ENCODE data around the gene BANP.
A peak's percentile ranks its signal among the peaks of the same experiment; 100 is the strongest.
"Not testable (repeated sequence)": the region's sequence is repeated elsewhere in the genome, so short reads cannot be mapped to it uniquely, and the experiment has no call there.

BANP gene, protein sequence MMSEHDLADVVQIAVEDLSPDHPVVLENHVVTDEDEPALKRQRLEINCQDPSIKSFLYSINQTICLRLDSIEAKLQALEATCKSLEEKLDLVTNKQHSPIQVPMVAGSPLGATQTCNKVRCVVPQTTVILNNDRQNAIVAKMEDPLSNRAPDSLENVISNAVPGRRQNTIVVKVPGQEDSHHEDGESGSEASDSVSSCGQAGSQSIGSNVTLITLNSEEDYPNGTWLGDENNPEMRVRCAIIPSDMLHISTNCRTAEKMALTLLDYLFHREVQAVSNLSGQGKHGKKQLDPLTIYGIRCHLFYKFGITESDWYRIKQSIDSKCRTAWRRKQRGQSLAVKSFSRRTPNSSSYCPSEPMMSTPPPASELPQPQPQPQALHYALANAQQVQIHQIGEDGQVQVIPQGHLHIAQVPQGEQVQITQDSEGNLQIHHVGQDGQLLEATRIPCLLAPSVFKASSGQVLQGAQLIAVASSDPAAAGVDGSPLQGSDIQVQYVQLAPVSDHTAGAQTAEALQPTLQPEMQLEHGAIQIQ

DNA sequence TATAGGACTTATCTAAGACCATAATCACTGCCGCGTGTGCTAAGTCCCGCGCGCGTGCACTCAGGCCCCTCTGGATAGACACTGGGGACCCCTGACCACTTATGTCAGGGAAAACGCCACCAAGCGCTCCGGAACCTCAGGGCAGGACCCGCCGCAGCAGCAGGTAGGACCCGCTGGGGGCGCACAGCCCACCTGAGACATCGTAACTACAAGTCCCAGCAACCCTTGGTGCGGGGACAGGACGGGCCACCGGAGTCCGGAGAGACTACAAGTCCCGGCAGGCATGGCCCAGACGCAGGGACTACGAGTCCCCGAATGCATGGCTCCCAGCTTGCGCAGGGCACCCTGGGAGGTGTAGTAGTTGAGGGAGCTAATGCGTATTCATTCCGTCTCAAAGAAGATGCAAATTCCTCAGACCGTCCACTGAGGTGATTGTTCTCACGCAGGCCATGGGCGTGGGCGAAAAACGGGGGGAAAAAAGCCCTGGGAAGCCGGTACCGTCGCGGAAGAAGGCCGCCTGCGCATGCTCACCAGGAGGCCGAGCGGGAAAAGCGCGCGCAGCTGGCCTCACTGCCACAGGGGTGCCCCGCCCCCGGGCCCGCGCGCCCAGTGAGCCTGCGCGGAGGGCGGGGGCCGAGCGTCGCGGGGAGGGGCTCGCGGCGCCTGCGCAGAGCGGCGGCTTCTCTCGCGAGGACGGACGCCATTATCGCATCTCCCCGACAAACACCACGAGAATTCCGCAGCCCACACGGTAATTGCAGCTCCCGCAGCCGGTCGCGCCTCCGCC is at the start of gene BANP:
Gene BANP (plus strand): TSS at position 670 of the 787 bp plus-strand sequence. CDS start 23,682 bp downstream, outside the sequence.
- peak; percentile 97 for DNase-seq (ENCODE audit: low read depth in 2 of 2)

DNA sequence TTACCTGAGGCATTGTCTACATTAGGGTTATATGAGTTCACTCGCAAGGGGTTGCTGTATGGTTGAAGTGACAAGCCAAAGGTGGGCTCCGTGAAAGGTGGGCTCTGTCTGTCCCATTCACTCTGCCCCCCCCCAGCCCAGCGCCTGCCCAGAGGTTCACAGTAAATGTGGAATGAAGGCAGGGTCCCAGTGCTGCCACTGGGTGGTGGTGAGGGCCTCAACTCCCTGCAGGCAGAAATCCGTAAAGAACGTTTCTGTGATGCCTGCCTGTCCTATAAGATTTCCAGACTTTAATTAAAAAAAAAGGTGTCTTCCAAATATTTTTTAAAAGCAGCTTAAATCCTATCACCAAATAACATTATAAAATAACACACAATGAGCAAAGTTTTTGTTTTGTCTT is 46.3 kb upstream of the BANP start:
- not testable (repeated sequence) for DNase-seq (ENCODE audit: low read depth in 2 of 2)

DNA sequence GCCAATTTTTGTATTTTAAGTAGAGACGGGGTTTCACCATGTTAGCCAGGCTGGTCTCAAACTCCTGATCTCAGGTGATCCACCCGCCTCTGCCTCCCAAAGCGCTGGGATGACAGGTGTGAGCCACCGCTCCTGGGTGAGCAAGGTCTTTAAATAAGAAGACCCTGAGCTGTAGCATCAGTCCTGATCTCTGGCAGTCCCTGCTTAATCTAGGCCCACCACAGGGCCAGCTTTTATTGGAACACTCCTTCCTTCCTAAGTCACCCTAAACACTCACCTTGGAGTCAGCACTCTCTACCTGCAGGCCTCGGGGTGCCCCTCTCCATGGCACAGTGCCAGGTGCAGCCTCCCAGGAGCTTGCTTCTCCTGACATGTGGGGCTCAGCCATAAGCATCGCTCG is 45.7 kb upstream of the BANP start:
- not testable (repeated sequence) for DNase-seq (ENCODE audit: low read depth in 2 of 2)

DNA sequence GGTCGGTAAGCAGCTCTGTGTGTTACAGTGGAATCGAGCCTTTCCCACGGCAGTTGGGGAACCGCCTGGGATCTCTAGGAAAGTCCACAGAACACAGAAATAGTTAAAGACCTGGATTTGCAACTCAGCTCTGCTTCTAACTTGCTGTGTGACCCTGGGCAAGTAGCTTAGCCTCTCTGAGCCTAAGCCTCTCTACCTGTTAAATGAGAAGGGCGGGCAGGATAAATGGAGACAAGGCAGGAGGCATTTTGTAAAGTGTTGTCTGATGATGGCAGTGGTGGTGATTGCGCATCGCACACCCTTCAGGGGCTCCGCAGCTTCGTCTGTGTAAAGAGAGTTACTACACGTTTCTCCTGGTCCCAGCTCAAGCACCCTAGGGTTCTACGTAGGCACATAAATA is 43.1 kb upstream of the BANP start:
- not testable (repeated sequence) for DNase-seq (ENCODE audit: low read depth in 2 of 2)

DNA sequence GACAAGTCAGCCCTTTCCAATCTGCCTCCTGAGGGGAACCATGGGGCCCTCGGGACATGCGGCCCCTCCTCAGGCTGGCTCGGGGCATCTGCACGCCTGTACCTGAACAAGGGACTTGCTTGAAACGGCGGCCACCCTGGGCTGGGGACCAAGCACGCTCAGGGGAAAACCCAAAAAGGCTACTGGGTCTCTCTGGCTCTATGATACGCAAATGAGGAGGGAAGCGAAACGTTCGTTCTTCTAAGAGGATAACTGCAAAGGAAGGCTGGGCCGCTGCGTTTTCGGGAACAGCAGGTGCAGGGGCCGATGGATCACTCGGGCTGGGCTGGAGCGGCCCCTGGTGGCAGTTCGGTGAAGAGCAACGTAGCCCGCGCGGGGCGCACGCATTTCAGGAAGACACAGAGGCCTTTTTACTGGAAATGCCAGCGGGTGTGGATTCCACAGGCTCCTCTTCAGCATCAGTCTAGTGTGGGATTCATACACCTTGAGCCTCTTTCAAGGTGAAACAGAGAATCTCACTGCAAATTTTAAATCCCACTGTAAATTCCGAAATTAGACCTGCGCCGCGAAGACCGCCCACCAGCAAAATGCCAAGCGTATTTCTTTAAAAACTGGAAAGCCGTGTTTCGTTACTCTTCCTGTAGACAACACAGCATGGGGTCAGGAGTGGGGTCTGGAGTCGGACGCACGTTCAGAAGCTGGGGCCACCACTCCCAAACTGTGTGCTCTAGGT is 41.9 kb upstream of the BANP start:
- DNase-seq (ENCODE audit: low read depth in 2 of 2) = peak; percentile 67 to 70

DNA sequence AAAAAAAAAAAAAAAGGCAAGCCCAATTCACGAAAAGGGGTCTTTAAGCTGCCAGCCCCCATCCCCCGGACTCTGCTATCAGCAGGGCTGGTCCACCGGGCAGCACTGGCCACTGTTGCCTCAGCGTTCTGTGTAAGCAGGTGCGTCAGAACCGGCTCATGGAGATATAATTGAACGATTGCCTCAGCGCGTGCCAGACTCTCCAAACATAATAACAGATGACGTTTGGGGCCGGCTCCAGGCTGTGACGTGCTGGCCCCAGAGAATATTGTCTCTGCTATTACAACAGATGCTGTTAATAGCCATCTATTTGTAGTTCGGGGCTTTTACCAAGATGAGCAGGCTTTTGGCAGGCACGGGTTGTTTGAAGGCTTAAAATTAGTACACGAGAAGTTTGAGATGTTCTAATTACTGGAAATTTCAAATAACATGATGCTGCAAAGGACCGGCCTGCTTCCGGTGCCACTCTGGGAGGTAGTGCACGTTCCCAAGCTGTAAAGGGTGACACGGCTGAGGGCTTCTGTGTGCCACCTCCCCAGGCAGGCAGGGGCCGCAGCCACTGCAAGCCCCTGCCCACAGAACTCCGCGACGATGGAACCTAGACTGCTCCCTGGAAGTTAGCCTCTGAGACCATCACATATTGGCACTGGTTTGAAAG is 40.0 kb upstream of the BANP start:
- not testable (repeated sequence) for DNase-seq (ENCODE audit: low read depth in 2 of 2)

DNA sequence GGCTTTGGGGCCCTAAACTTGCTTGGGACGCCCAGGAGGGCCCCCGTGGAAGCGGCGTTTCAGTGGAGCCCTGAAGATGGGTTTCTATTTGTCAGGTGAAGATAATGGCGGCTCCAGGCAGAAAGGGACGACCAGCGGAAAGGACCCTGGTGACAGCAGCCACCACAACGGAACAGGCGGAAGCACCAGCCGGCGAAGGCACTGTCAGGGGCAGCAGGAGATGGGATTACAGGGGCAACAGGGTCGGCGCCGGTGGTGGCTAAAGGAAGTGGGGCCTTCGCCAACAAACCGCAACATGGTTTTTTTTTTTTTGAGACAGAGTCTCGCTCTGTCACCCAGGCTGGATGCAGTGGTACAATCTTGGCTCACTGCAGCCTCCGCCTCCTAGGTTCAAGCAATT is 38.5 kb upstream of the BANP start:
- DNase-seq (ENCODE audit: low read depth in 2 of 2) = not testable (repeated sequence)

DNA sequence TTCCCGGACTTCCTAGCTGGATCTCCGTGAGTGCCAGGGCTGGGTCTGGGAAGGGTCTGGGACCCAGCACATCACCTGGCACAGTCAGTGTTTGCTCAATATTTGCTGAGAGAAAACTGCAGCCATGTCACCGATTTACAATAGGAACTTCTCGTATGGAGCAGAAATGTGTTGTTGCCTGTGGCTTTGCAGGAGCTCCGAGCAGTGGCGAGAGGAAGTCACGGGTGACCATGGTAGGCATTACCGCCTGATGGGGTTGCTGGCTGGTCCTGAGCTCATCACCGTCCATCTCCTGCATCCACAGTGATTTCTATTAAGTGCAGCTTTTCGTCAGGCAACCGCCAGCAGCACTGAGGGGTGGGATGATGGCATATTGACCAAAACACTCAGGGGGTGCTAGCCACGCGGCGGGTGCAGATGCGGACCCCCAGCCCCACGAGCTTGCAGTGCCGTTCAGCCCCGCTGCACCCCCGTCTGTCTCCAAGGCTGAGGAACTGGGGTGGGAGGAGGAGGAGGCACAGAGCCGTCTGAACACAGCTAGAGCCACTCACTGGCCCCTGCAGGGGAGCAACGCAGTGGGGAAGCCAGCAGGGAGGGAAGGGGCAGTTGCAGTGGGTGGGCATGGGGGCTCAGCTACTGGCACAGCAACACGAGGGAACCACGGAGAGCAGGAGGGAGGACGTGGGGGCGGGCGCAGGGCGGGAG is 37.1 kb upstream of the BANP start:
- not testable (repeated sequence) for DNase-seq (ENCODE audit: low read depth in 2 of 2)

DNA sequence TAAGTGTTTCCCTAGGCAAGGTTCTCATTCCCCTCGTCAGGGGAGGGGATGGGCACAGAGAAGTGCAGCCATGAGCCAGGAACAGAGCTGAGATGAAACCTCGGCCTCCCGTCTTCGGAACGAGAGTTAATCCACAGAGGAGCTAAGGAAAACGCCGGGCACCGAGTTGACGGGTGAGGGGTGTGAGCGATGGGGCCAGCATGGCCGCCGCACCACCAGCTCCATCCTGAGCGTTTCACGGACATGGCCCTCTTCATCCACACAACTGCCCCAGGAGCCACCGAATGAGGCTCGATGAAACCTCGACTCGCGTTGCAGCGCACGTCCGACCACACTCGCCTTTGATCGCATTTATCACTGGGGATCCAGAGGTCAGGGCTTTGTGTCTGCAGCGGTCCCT is 36.4 kb upstream of the BANP start:
- no peak for DNase-seq (ENCODE audit: low read depth in 2 of 2)

DNA sequence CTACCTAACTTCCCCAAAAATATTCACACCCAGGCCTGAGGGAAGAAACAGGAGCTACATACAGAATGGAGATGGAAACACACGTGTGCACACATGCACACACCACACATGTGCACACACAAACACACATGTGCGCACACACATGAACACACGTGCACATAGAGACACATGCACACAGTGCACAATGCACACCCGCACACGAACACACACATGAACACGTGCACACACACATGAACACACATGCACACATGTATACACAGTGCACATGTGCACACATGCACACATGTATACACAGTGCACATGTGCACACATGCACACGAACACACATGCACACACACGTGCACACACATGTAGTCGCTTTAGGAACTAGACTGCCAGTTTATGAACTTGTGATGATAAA is 33.7 kb upstream of the BANP start:
- DNase-seq (ENCODE audit: low read depth in 2 of 2) = no peak

DNA sequence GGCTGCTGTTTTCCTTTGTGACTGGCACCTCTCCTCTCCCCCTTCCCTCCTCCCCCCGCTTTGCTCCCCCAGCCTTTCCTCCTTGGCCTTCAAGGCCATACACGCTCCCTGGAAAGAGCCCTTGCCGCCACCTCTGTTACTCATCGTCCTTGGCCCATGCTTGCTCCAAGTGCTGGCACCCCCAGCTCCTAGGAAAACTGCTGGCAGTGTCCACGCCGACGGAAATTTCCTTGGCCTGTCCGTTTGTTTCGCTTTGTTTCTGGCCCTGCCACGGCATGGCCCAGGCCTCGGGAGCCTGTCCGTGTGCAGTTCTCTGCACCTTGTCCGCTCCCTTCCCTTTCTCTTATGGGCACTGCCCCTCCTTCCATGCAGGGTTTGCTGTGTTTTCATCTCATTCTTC is 32.9 kb upstream of the BANP start:
- no peak for DNase-seq (ENCODE audit: low read depth in 2 of 2)

DNA sequence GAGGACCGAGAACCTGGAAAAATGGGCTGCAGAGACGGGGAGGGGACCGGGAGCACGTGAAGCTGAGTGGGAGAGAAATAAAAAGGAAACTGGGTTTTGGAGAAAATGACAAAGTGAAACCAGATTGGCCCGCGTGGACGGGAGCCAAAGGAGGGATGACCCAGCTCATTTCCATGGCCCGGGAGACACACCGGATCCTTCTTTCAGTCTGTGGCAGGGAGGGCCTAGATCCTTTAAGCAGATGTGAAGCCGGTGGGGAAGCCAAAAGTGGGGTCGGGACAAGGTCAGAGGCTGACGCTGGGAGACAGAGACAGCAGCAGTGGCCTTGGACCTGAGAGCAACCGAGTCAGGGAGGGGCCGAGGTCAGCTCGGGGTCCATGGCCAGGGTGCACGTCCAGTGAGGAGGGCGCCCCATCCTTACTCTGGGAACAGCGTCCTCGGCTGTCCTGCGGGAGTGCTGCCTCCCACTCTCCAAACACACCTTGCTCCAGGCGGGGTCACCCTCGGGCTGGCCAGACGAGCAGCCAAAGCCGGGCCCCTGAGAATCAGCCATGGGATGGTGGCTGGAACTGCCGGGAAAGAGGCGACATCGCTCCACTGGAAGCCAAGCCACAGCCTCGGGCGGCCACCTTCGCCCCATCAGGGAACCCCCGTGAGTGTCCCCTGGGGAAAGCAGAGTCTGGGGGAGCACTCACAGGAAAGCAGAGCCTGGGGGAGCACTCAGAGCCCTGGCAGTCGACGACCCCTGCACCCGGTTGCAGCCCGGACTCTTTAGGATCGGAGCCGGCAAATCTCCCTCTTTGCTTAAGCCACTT is 32.2 kb upstream of the BANP start:
- no peak for DNase-seq (ENCODE audit: low read depth in 2 of 2)

DNA sequence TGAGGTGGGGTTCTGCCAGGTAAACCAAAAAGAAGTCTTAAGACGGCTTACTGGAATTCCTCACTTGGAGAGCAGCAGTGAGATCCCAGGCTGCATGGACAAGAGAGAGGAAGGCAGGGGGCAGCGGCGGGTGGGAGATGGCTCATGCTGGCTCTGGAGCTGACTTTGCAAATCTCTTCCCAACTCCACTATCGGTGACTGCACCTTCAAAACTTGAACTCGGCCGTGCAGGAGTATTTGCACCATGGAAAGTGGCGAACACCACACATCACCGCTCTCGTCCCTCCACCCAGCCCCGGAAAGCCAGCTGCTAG is 31.6 kb upstream of the BANP start:
- no peak for DNase-seq (ENCODE audit: low read depth in 2 of 2)

DNA sequence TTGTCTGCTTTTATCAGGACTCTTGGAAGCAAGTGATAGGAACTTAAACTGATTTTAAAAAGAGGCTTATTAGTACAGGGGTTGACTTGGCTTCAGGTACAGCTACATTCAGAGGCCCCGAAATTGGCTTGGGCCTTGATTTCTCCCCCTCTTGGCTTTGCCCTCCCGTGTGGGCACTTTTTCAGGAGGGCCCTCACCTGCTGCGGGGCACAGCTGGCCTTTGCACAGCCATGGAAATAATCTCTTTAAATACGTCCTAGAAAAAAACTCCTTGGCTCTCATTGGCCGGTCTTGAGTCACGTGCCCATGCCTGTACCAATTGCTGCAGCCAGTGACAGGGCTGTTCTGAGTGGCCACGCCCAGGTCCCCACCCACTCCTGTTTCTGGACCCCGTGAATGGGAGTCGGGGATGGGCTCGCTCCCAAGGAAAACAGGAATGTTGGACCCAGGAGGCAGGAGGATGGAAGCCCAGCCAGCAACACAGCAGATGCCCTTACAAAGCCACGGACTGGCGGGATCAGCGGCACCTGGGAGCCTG is 29.9 kb upstream of the BANP start:
- DNase-seq (ENCODE audit: low read depth in 2 of 2) = no peak

DNA sequence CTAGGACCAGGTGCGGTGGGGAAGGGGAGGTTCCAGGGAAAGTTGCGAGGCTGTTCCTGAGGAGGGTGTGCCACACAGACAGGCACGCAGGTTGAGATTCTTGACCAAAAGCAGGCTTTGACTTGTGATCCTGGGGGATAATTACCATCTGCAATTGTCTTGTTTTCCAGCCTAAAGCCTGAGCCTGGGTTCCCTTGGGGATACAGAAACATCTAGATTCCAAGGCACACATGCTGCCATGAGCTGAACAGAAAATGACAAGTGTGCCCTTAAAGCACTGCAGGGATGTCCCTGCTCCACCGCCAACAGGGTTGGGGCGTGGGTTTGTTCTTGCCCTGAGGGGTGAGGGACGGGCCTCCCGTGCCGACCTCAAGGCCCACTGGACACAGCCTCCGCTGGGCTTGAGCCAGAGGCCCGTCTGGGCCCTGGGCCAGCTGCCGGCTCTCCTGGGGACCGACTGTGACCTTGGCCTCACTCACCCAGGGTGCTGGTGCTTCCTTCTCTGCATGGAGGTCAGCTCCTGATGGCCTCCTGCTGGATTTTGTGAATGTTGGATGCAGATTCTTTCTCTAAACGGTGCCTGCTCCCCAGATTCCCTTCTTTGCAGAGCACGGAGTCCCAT is 28.9 kb upstream of the BANP start:
- DNase-seq (ENCODE audit: low read depth in 2 of 2) = no peak

DNA sequence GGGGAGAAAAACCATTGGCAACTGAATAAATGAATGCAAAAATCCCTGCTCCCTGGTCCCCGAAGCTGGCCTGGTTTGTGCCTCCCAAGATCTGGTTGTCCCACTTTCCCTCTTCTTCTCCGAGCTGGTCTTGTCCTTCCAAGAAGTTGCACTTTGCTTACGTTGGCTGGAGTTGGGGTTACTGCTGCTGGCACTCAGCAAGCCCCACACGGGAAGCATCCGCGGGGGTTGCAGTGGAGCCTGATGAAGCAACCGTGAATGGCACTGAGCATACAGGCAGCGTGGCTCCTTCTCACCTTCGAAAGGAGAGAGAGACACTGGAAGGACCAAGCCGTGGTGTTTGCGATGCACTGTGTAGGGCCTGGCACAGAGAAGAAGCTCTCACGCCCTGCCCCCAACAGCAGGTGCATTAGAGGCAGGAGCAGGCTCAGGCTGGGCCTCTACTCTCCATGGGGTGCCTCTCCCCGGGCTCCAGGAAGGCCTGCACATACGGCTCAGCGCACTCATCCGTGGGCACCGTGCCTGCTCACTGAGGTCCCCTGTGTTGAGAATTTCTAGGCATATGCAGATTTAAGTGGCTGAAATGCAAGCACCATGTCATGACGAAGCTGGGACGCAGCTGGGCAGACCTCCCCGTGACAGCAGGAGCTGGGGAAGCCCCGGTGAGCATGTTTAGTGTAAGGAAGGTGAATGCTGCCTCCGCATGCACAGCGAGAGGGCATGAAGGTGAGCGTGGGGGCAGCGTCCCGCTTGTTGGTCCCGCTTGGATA is 27.0 kb upstream of the BANP start:
- no peak for DNase-seq (ENCODE audit: low read depth in 2 of 2)

DNA sequence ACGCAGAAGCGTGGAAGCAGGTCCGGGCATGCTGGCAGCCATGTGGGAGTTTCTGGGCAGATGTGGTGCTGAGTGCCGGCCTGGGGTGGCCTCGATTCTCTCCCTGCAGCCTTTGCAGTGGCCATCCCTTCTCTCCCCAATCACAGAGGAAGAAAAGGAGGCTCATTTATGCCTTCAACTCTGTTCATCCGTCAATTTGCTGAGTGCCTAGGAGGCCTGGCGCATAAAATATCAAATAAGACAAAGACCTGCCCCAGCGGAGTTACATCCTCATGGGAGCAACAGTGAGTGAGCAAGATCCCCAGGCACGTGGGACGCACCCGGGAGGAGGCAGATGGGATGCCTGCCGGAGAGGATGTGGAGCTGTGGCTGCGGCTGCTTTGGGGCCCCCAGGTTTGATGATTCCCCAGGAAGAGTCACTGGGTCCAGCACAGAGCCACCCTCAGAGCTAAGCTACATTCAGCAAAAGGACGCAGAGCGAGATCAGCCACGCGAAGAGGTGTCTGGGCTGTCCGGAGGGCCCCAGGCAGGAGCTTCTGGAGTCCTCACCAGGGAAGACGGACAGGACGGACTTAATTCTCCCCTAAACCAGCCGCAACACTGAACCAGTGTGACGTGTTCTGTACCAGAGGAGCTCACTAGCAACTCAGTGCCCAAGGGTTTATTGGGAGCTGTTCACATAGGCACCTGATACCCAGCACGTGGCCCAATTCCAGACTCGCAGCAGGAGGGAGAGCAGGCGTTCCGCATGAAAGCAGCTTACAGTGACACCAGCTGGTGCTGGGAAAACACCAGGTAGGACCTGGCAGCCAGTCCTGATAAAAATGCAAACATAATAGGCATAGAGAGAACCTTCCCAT is 26.2 kb upstream of the BANP start:
- DNase-seq (ENCODE audit: low read depth in 2 of 2) = no peak

All from stimulated activated CD8-positive, alpha-beta memory T cell treated with anti-CD3 and anti-CD28 coated beads, Interleukin-7, amount 100 ng/mL, for 4 hours (primary cell).